ENCODE data around the gene MYLK. TPM values are rescaled to one million over a fixed set of nuclear protein-coding genes. Genes with fewer than 3 reads are reported as not detected.

Gene MYLK
- total and polyA plus RNA-seq, 4 donors, result 17.1 to 158 (median 41.9) TPM

DNA sequence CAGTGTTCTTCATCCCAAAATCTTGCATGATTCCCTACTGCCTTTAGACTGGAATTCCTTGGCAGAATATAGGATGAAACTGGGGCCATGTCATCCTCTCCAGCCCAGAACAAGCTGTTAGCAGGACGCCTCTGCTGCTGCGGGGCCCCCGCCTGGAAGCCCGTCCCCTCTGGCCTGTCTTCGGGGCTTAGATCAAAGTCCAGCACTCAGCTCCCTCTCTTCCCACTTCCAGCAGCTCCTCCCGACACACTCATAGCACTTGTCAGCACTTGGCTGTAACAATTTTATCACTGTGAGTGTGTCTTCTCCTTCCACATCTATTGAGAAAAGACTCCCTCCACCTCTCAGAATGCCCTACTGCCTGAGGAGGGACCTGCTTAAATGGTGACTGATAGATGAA is 187.3 kb downstream of the MYLK start:
- no peak overlapping the region for H3K9ac ChIP-seq (ENCODE audit: low read depth in 1 of 2, low read length in 2 of 2)
- WGBS, result 72% methylated on average over 6 of the region's 6 CpGs
- TF ChIP-seq SP1 (IDR thresholded peaks at IDR 0.05) (no peak), CTCF (IDR thresholded peaks at IDR 0.05; ENCODE audit: low read depth, low read length, missing input control) (no peak), RXRA (IDR thresholded peaks at IDR 0.05) (no peak), ATF3 (IDR thresholded peaks at IDR 0.05) (no peak)
- TF ChIP-seq, protein P1, sequence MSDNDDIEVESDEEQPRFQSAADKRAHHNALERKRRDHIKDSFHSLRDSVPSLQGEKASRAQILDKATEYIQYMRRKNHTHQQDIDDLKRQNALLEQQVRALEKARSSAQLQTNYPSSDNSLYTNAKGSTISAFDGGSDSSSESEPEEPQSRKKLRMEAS (IDR thresholded peaks at IDR 0.05), result no peak
- H3K27ac ChIP-seq (ENCODE audit: low read depth in 1 of 2, low read length in 2 of 2), result no peak overlapping the region
- DNase-seq (ENCODE audit: low spot score), result no peak
- H3K4me1 ChIP-seq (ENCODE audit: control insufficient read depth in 4 of 4, insufficient read depth in 4 of 4, low read length in 3 of 4), result peaks cover 2 to 13% (median 6%) of the 10 kb centered on the region in 4 donors
- H3K4me3 ChIP-seq (ENCODE audit: low read depth in 1 of 3, low read length in 3 of 3), result no peak overlapping the region
- H3K27me3 ChIP-seq (ENCODE audit: control insufficient read depth in 4 of 4, insufficient read depth in 4 of 4, low read length in 3 of 4), result no peaks in the 10 kb centered on the region
- no peaks in the 10 kb centered on the region for H3K9me3 ChIP-seq (ENCODE audit: control insufficient read depth in 4 of 4, low read length in 3 of 4)
- H3K36me3 ChIP-seq (ENCODE audit: control insufficient read depth in 4 of 4, insufficient read depth in 3 of 4, low read depth in 1 of 4, low read length in 3 of 4), result peaks cover 4 to 41% (median 17%) of the 10 kb centered on the region in 4 donors

GRCh38 chr3:123695731-123696640 is 188.1 kb downstream of the MYLK start:
- H3K27me3 ChIP-seq (ENCODE audit: control insufficient read depth in 4 of 4, insufficient read depth in 4 of 4, low read length in 3 of 4), result no peaks in the 10 kb centered on the region
- WGBS, result 74% methylated on average over 14 of the region's 14 CpGs
- H3K36me3 ChIP-seq (ENCODE audit: control insufficient read depth in 4 of 4, insufficient read depth in 3 of 4, low read depth in 1 of 4, low read length in 3 of 4), result peaks cover 4 to 49% (median 23%) of the 10 kb centered on the region in 4 donors
- no peak overlapping the region for H3K9ac ChIP-seq (ENCODE audit: low read depth in 1 of 2, low read length in 2 of 2)
- TF ChIP-seq FOXA2 (IDR thresholded peaks at IDR 0.05) (no peak), NR2F2 (IDR thresholded peaks at IDR 0.05) (peak; percentile 45)
- H3K27ac ChIP-seq (ENCODE audit: low read depth in 1 of 2, low read length in 2 of 2), result peak overlapping the region; percentile 11 to 14
- H3K4me3 ChIP-seq (ENCODE audit: low read depth in 1 of 3, low read length in 3 of 3), result no peak overlapping the region
- no peaks in the 10 kb centered on the region for H3K9me3 ChIP-seq (ENCODE audit: control insufficient read depth in 4 of 4, low read length in 3 of 4)
- no peak for DNase-seq (ENCODE audit: low spot score)
- H3K4me1 ChIP-seq (ENCODE audit: control insufficient read depth in 4 of 4, insufficient read depth in 4 of 4, low read length in 3 of 4), result peaks cover 0 to 6% (median 2%) of the 10 kb centered on the region in 4 donors

GRCh38 chr3:123695152-123695551 is 189.0 kb downstream of the MYLK start:
- Histone ChIP-seq H3K4me3 (ENCODE audit: low read depth in 1 of 3, low read length in 3 of 3) (no peak overlapping the region), H3K9ac (ENCODE audit: low read depth in 1 of 2, low read length in 2 of 2) (no peak overlapping the region), H3K36me3 (ENCODE audit: control insufficient read depth in 4 of 4, insufficient read depth in 3 of 4, low read depth in 1 of 4, low read length in 3 of 4) (peaks cover 1 to 50% (median 24%) of the 10 kb centered on the region in 4 donors)

More at GRCh38 chr3:123695152-123695551, 189.0 kb downstream of the MYLK start:
- H3K27me3 ChIP-seq (ENCODE audit: control insufficient read depth in 4 of 4, insufficient read depth in 4 of 4, low read length in 3 of 4), result no peaks in the 10 kb centered on the region
- TF ChIP-seq GABPA (IDR thresholded peaks at IDR 0.05 in 1 of 2, conservative IDR thresholded peaks at IDR 0.05 in 1 of 2) (no peak), RXRA (IDR thresholded peaks at IDR 0.05) (peak in 1 of 2 donors; percentile 0)
- no peaks in the 10 kb centered on the region for H3K9me3 ChIP-seq (ENCODE audit: control insufficient read depth in 4 of 4, low read length in 3 of 4)
- WGBS, result 70% methylated on average over 2 of the region's 2 CpGs
- peak overlapping the region; percentile 52 to 55 for H3K27ac ChIP-seq (ENCODE audit: low read depth in 1 of 2, low read length in 2 of 2)
- peaks cover 0 to 6% (median 2%) of the 10 kb centered on the region in 4 donors for H3K4me1 ChIP-seq (ENCODE audit: control insufficient read depth in 4 of 4, insufficient read depth in 4 of 4, low read length in 3 of 4)
- no peak for DNase-seq (ENCODE audit: low spot score)

Measured in liver (tissue), 9 donors.